Trophoblast cell (in vitro differentiated cells and primary cell): Measurements from ENCODE around the gene MAPK11.

Source experiments
- DNase-seq, 2 donors: peaks; one replicate each; pipeline ENCODE4 v3.0.0-alpha.2; 2016
- H2AFZ ChIP-seq: 2 replicates; pipeline ENCODE4 v1.6.1; 2013; ENCODE audit warnings: low read length, moderate library complexity, mild to moderate bottlenecking; ENCODE audit not compliant: insufficient read depth, poor library complexity
- H2AK5ac ChIP-seq: 2 replicates; pipeline ENCODE4 v1.6.1; 2013; ENCODE audit warnings: mild to moderate bottlenecking, low read length
- H2BK120ac ChIP-seq: 2 replicates; pipeline ENCODE4 v1.6.1; 2013; ENCODE audit warnings: low read length, mild to moderate bottlenecking, moderate library complexity; ENCODE audit not compliant: insufficient read depth, poor library complexity
- H2BK12ac ChIP-seq: 2 replicates; pipeline ENCODE4 v1.6.1; 2013; ENCODE audit warnings: mild to moderate bottlenecking, low read length, moderate library complexity
- H2BK5ac ChIP-seq: 2 replicates; pipeline ENCODE4 v1.6.1; 2013; ENCODE audit warnings: low read length, low read depth, moderate library complexity, mild to moderate bottlenecking; ENCODE audit not compliant: poor library complexity
- H3K14ac ChIP-seq: 2 replicates; pipeline ENCODE4 v1.6.1; 2013; ENCODE audit warnings: mild to moderate bottlenecking, low read length
- H3K18ac ChIP-seq: 2 replicates; pipeline ENCODE4 v1.6.1; 2013; ENCODE audit warnings: mild to moderate bottlenecking, low read length
- H3K23ac ChIP-seq: 2 replicates; pipeline ENCODE4 v1.6.1; 2013; ENCODE audit warnings: low read length
- H3K27ac ChIP-seq: 2 replicates; pipeline ENCODE4 v1.5.1; 2013; ENCODE audit warnings: low read depth, mild to moderate bottlenecking, inconsistent platforms, low read length, moderate library complexity
- H3K27me3 ChIP-seq: 2 replicates; pipeline ENCODE4 v1.6.1; 2013; ENCODE audit warnings: inconsistent platforms, mild to moderate bottlenecking, low read length, moderate library complexity; ENCODE audit not compliant: insufficient read depth
- H3K36me3 ChIP-seq, 2 experiments: 1 replicate in 1 of 2; 2 replicates in 1 of 2; pipeline ENCODE4 v1.6.1; 2013; ENCODE audit warnings: low read length in 2 of 2, mild to moderate bottlenecking in 2 of 2, moderate library complexity in 1 of 2; ENCODE audit not compliant: insufficient read depth in 2 of 2, control insufficient read depth in 1 of 2
- H3K4ac ChIP-seq: 2 replicates; pipeline ENCODE4 v1.6.1; 2013; ENCODE audit warnings: low read depth, mild to moderate bottlenecking, low read length, moderate library complexity
- H3K4me1 ChIP-seq, 2 experiments: 1 replicate in 1 of 2; 2 replicates in 1 of 2; pipeline ENCODE4 v1.6.1; 2013; ENCODE audit warnings: low read length in 2 of 2, mild to moderate bottlenecking in 2 of 2, moderate library complexity in 1 of 2; ENCODE audit not compliant: insufficient read depth in 2 of 2, control insufficient read depth in 1 of 2
- H3K4me2 ChIP-seq: 2 replicates; pipeline ENCODE4 v1.6.1; 2013; ENCODE audit warnings: inconsistent platforms, mild to moderate bottlenecking, low read length, moderate library complexity
- H3K4me3 ChIP-seq: 2 replicates; pipeline ENCODE4 v1.5.1; 2013; ENCODE audit warnings: mild to moderate bottlenecking, low read depth, low read length, inconsistent platforms
- H3K79me1 ChIP-seq: one replicate; pipeline ENCODE4 v1.6.1; 2013; ENCODE audit warnings: low read length
- H3K79me2 ChIP-seq: 2 replicates; pipeline ENCODE4 v1.6.1; 2013; ENCODE audit warnings: low read length, mild to moderate bottlenecking; ENCODE audit not compliant: control insufficient read depth, insufficient read depth, poor library complexity
- H3K9ac ChIP-seq: 2 replicates; pipeline ENCODE4 v1.6.1; 2013; ENCODE audit warnings: mild to moderate bottlenecking, low read length
- H3K9me3 ChIP-seq: 2 replicates; pipeline ENCODE4 v1.6.1; 2013; ENCODE audit warnings: low read depth, mild to moderate bottlenecking, control low read depth, inconsistent platforms, low read length; ENCODE audit not compliant: insufficient read depth
- H4K12ac ChIP-seq: 2 replicates; pipeline ENCODE4 v1.6.1; 2013; ENCODE audit warnings: low read depth, mild to moderate bottlenecking, low read length, moderate library complexity
- H4K8ac ChIP-seq: 2 replicates; pipeline ENCODE4 v1.6.1; 2013; ENCODE audit warnings: low read depth, mild to moderate bottlenecking, low read length, moderate library complexity
- H4K91ac ChIP-seq: one replicate; pipeline ENCODE4 v1.6.1; 2013; ENCODE audit warnings: low read depth, mild to moderate bottlenecking, low read length, moderate library complexity
- WGBS: extraction: QIAGEN DNeasy Blood & Tissue Kit; methylation state at CpG from one replicate; pipeline ENCODE4 v1.1.7; 2013; ENCODE audit warnings: missing lambda C conversion rate; ENCODE audit not compliant: insufficient read length, insufficient coverage; ENCODE audit errors: extremely low coverage; 5-methylcytosine and 5-hydroxymethylcytosine counted together

MAPK11 gene

GRCh38 chr22:50269573-50269969 is 609 bp downstream of the MAPK11 start:
- no peak overlapping the region for H3K9ac ChIP-seq
- H3K4ac ChIP-seq: no peak overlapping the region
- peak overlapping the region; percentile 42 for H3K4me2 ChIP-seq
- peaks cover 6 to 9% of the 10 kb centered on the region in 2 experiments for H3K4me1 ChIP-seq
- DNase-seq: no peak
- no peak overlapping the region for H2AK5ac ChIP-seq
- no peak overlapping the region for H3K27ac ChIP-seq
- H3K14ac ChIP-seq: no peak overlapping the region
- H4K91ac ChIP-seq: no peak overlapping the region
- H3K23ac ChIP-seq: no peak overlapping the region
- no CpG with 5 or more reads among the region's 18 CpGs for WGBS
- H3K79me1 ChIP-seq: no peaks in the 10 kb centered on the region
- no peak overlapping the region for H4K8ac ChIP-seq
- H2BK5ac ChIP-seq: no peak overlapping the region
- H2BK120ac ChIP-seq: no peak overlapping the region
- no peak overlapping the region for H2AFZ ChIP-seq
- H3K4me3 ChIP-seq: no peak overlapping the region
- H3K79me2 ChIP-seq: no peaks in the 10 kb centered on the region
- peaks cover 36% of the 10 kb centered on the region for H3K27me3 ChIP-seq
- H3K18ac ChIP-seq: no peak overlapping the region
- H3K36me3 ChIP-seq: peaks cover 4 to 6% of the 10 kb centered on the region in 2 experiments
- H3K9me3 ChIP-seq: peaks cover 16% of the 10 kb centered on the region
- H4K12ac ChIP-seq: no peak overlapping the region
- no peak overlapping the region for H2BK12ac ChIP-seq

GRCh38 chr22:50268655-50269113 is 1.5 kb downstream of the MAPK11 start:
- Histone ChIP-seq H3K79me1 (no peaks in the 10 kb centered on the region), H3K4me1 (peaks cover 6 to 9% of the 10 kb centered on the region in 2 experiments), H3K9ac (no peak overlapping the region), H2AFZ (no peak overlapping the region), H4K91ac (no peak overlapping the region), H3K14ac (no peak overlapping the region), H3K4me2 (no peak overlapping the region), H2BK12ac (no peak overlapping the region), H3K27me3 (peaks cover 36% of the 10 kb centered on the region), H2AK5ac (no peak overlapping the region), H3K27ac (no peak overlapping the region), H3K23ac (no peak overlapping the region), H2BK5ac (no peak overlapping the region), H3K36me3 (peaks cover 0 to 2% of the 10 kb centered on the region in 2 experiments), H3K4me3 (no peak overlapping the region), H3K18ac (no peak overlapping the region), H4K8ac (no peak overlapping the region), H3K4ac (no peak overlapping the region), H4K12ac (no peak overlapping the region), H3K79me2 (no peaks in the 10 kb centered on the region), H2BK120ac (no peak overlapping the region), H3K9me3 (peaks cover 16% of the 10 kb centered on the region)
- no peak for DNase-seq
- WGBS: no CpG with 5 or more reads among the region's 9 CpGs

GRCh38 chr22:50267591-50268390 is 2.4 kb downstream of the MAPK11 start:
- Histone ChIP-seq H3K79me2 (no peaks in the 10 kb centered on the region), H4K8ac (no peak overlapping the region), H3K4me3 (no peak overlapping the region), H3K4ac (no peak overlapping the region), H3K27me3 (peaks cover 36% of the 10 kb centered on the region), H3K36me3 (peaks cover 0 to under 1% of the 10 kb centered on the region in 2 experiments), H3K79me1 (no peaks in the 10 kb centered on the region), H2BK120ac (no peak overlapping the region), H2AFZ (no peak overlapping the region), H3K9me3 (peaks cover 16% of the 10 kb centered on the region), H2BK5ac (no peak overlapping the region), H4K91ac (no peak overlapping the region), H3K9ac (no peak overlapping the region), H3K14ac (no peak overlapping the region), H3K27ac (no peak overlapping the region), H3K4me1 (peaks cover 6 to 9% of the 10 kb centered on the region in 2 experiments), H3K18ac (no peak overlapping the region), H2BK12ac (no peak overlapping the region), H3K23ac (no peak overlapping the region), H2AK5ac (no peak overlapping the region), H3K4me2 (no peak overlapping the region), H4K12ac (no peak overlapping the region)
- DNase-seq: peak in 1 of 2 donors; percentile 61
- WGBS: no CpG with 5 or more reads among the region's 75 CpGs

- Histone ChIP-seq H4K91ac (no peak overlapping the region), H3K79me2 (no peaks in the 10 kb centered on the region), H2BK120ac (no peak overlapping the region), H3K9ac (no peak overlapping the region), H3K4ac (no peak overlapping the region), H3K36me3 (no peaks in the 10 kb centered on the region), H2AFZ (no peak overlapping the region), H2AK5ac (no peak overlapping the region), H3K4me3 (no peak overlapping the region), H2BK12ac (no peak overlapping the region), H4K12ac (no peak overlapping the region), H3K18ac (no peak overlapping the region), H2BK5ac (no peak overlapping the region), H4K8ac (no peak overlapping the region), H3K4me2 (no peak overlapping the region), H3K9me3 (peaks cover 16% of the 10 kb centered on the region), H3K79me1 (no peaks in the 10 kb centered on the region), H3K4me1 (peaks cover 6 to 11% of the 10 kb centered on the region in 2 experiments), H3K14ac (no peak overlapping the region), H3K27me3 (peaks cover 34% of the 10 kb centered on the region), H3K27ac (no peak overlapping the region), H3K23ac (no peak overlapping the region)
- no CpG with 5 or more reads among the region's 37 CpGs for WGBS
- no peak for DNase-seq
These were observed 3.2 kb downstream of the MAPK11 start for GRCh38 chr22:50266994-50267393.
